GM12872 (cell line): ENCODE results near the gene NFKB2.

ENCODE experiments used
- CTCF ChIP-seq: IDR thresholded peaks from 3 replicates; pipeline ENCODE4 v1.5.1; 2011; ENCODE audit warnings: low read depth, mild to moderate bottlenecking, low read length, moderate library complexity; ENCODE audit not compliant: insufficient read depth

The NFKB2 gene

GRCh38 chr10:102451105-102451969, 55.8 kb downstream of the NFKB2 start, which contains the start of gene C10orf95:
C10orf95 (minus strand) TSS chr10:102451543; CDS start chr10:102451093, 450 bp downstream.
- TF ChIP-seq CTCF: no peak
